Activated CD8-positive, alpha-beta memory T cell treated with anti-CD3 and anti-CD28 coated beads for 36 hours (primary cell): ENCODE measurements around the gene GOLT1A. TPM values are rescaled to one million over a fixed set of nuclear protein-coding genes. Genes with fewer than 3 reads are reported as not detected.

ENCODE experiments used
- CTCF ChIA-PET: fragments of 350-600 bp; sonication (Branson Sonifier 250); formaldehyde crosslinking; loops from one replicate; lab custom pipeline; 2021; ENCODE audit warnings: antibody characterized with exemption; lab: Charles Lee
- POLR2A ChIA-PET: fragments of 350-600 bp; sonication (Branson Sonifier 250); formaldehyde crosslinking; loops from one replicate; lab custom pipeline; 2021; ENCODE audit warnings: antibody characterized with exemption; lab: Charles Lee
- total RNA-seq, 2 experiments: library from RNA; stranded (reverse); gene quantifications; one replicate each; pipeline ENCODE4 v1.2.3, GENCODE V29; 2021

GOLT1A gene
- total RNA-seq, 2 experiments from 2014 or later: not detected

- ChIA-PET POLR2A (no interaction called here), CTCF (interaction anchor here (1.2 kb wide), 1 partner anchor 12 kb away, joined by 5 read pairs; no protein-coding TSS in a partner anchor)
These were observed 38.8 kb downstream of the GOLT1A start for GRCh38 chr1:204174958-204175357.

GRCh38 chr1:204172404-204173029, 41.3 kb downstream of the GOLT1A start:
- ChIA-PET CTCF (interaction anchor here (0.6 kb wide), 1 partner anchor 9 kb away, joined by 3 read pairs; no protein-coding TSS in a partner anchor), POLR2A (no interaction called here)

- ChIA-PET POLR2A (no interaction called here), CTCF (interaction anchor here (0.6 kb wide), 1 partner anchor 8 kb away, joined by 3 read pairs; no protein-coding TSS in a partner anchor)
These were observed 42.0 kb downstream of the GOLT1A start for GRCh38 chr1:204171751-204172178.

DNA sequence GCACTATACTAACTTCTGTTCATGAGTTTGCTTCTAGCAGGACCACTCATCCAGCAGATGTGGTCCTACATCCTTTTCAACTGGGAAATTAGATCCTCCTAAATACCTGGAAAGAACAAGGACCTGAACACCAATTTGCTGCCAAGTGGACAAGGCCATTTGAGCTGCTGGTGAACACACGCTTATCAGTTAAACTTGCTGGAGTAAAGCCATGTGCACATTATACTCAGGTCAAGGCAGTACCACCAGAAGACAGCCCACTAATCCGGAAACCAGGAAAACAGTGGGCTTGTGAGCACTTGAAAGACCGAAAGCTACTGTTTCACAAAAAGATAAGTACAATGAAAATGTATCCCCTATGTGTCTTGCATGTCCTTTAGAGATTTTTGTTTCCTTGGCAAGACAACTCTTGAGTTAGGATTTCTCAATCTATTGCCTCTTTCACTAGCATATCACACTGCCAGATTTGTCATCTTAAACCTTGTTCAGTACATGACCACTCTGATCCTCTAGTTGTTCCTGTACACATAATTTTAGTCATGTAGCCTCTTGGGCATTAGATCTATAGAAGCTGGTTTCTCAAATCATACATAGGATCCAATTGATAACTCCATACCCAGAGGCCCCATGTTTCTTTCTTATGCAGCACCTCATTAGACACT, 43.2 kb downstream of the GOLT1A start:
- CTCF ChIA-PET: interaction anchor here (0.6 to 1.1 kb wide), 2 partner anchors 38 to 251 kb away, joined by 3 read pairs; no protein-coding TSS in a partner anchor

DNA sequence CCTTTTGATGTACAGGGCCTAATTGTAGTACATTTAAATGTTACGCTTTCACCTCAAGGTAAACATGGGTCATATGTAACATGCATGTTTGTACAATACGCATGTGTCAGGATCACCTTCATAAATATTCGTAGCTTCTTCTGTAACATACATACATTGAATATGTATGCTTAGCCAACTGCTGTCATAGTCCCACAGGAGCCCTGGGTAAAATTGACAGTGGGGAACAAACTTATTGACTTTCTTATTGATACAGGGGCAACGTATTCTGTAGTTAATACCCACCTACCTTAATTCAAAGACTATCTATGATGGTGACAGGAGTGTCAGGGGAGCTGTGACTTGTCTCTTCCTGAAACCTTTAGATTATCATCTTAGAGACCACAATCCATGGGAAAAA, 43.9 kb downstream of the GOLT1A start:
- ChIA-PET CTCF (interaction anchor here (0.5 to 1.1 kb wide), 4 partner anchors 39 to 252 kb away, joined by 3 read pairs; no protein-coding TSS in a partner anchor), POLR2A (no interaction called here)

More for the DNA sequence above, 43.2 kb downstream of the GOLT1A start:
- POLR2A ChIA-PET: no interaction called here

- CTCF ChIA-PET: interaction anchor here (0.8 to 1.7 kb wide), 2 partner anchors 16 to 196 kb away, joined by 3 to 5 read pairs; no protein-coding TSS in a partner anchor
- POLR2A ChIA-PET: no interaction called here
These were observed 46.1 kb downstream of the GOLT1A start for GRCh38 chr1:204167730-204168129.

DNA sequence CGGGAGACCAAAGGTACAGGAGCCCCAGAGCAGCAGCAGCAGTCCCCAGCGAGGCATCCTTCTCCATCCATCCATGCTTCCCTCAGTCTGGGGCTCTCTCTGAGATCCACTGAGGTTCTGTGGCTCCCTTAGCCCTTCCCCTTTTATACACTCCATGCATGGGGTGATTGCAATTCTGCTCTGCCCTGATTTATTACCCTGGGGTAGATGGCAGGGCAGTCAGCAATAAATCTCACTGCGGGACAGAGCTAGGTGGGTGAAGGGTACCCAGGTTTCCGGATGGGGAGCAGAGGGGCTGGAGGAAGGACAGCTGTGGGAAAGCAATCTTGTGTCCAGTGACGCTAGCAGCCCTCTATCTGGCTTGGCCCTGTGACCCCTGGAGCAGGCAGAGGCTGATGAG, 47.6 kb downstream of the GOLT1A start, which contains the start of gene REN:
REN (minus strand) TSS at position 119 of the 400 bp plus-strand sequence; CDS start at position 75, 44 bp downstream.
- ChIA-PET POLR2A (no interaction called here), CTCF (interaction anchor here (1.3 to 2.9 kb wide), 3 partner anchors 41 to 265 kb away, joined by 3 to 9 read pairs (median 3); no protein-coding TSS in a partner anchor)

DNA sequence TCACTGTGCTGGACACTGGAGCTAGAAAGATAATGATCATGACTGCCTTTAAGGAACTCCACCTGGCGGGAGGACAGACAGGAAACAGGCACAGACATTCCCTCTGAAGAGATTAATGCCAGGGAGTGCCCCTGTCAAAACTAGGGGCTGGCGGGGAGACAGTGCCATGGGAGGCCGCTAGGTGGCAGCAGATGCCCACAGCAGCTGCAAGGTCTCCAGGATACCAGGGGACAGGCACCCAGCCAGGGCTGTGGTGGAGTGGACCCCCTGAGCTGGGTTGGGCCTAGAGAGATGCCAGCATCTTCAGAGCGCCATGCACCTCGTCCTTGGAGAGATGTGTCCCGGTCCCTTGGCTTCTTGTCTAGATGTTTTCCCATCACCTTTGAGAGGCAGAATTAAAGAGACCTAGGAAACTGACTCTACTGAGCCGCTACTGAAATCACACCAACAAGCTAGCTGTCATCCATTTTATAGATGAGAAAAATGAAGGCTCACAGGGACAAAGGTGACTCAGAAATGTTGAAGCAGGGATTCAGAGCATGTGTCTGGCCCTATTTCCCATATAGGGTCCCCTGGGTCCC, 51.2 kb downstream of the GOLT1A start:
- CTCF ChIA-PET: interaction anchor here (0.6 to 2.6 kb wide), 22 partner anchors 13 to 284 kb away, joined by 3 to 16 read pairs (median 4); no protein-coding TSS in a partner anchor
- POLR2A ChIA-PET: no interaction called here

DNA sequence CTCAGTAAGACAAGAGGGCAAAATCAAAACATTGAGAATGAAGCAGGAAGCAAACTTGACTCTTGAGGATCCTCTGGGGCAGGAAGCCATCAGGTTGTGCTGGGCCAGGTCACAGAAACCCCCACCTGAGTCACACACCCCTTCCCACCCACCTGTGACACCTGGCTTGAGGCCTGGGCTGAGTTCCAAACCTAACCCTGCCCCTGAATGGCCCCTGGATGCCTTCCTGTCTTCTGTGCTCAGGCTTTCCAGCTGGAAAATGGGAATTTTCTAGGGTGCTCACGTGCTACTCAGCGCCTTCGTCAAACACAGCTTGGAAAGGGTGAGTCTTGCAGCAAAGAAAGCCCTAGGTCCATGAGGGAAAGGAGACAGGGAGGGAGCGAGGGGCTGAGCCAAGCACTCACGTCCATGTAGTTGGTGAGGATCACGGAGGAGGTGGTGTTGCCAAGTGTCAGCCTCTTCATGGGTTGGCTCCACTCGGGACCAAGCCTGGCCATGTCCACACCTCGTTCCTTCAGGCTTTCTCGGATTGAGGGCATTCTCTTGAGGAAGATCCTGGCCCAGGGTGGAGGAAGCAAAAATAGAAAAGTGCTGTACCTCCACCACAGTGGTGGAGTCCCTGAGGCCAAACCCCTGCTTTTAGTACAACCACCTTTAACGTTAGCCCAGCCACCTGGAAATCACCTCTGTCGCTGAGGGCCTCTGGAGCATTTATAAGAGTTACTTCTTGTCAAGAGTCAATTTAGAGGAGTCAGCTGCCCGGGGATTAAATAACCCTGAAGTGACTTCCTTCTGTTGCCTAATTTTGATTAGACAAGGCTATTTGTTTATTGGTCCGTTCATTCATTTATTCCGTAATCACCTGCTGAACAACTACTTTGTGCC, 51.9 kb downstream of the GOLT1A start:
- ChIA-PET CTCF (interaction anchor here (0.9 to 2.6 kb wide), 16 partner anchors 14 to 285 kb away, joined by 3 to 16 read pairs (median 4); no protein-coding TSS in a partner anchor), POLR2A (no interaction called here)

DNA sequence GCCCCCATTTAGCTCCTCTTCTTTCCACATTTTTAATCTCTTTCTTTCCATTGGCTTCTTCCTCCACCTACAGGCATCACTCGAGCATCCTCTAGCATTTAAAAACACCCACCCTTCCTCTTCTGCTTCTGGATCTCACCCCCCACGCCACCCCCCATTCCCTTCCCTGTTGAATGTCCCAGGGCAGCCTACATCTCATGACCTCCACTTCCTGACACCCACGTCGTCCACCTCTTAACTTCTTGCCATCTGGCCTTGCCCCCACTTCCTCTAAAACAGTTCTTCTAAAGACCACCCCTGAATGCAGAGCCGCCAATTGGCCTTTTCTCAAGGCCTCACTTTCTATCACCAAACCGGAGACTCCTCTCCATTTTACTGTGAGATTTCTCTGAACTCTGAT, 55.8 kb downstream of the GOLT1A start:
- CTCF ChIA-PET: interaction anchor here (3.0 kb wide), 1 partner anchor 206 kb away, joined by 10 read pairs; no protein-coding TSS in a partner anchor
- POLR2A ChIA-PET: no interaction called here

DNA sequence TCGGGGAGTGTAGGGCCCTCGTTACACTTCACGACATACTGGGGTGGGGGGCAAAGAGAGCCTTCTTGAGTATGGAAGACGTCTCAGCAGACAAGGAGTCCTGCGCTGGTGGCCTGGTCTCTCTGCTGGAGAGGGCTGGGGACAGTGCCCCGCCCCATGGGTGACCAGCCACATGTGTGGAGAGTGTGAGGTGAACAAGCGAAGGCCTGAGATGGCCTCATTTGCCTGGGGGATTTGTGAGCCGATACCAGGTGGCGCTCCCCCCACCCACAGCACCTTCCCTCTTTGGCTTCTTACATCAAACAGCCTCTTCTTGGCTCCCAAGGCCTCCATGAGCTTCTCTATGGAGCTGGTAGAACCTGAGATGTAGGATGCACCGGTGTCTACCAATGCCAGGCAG, 57.9 kb downstream of the GOLT1A start:
- CTCF ChIA-PET: interaction anchor here (1.0 to 1.3 kb wide), 2 partner anchors 27 to 348 kb away, joined by 3 read pairs; no protein-coding TSS in a partner anchor
- POLR2A ChIA-PET: no interaction called here

GRCh38 chr1:204154568-204155255, 59.1 kb downstream of the GOLT1A start:
- ChIA-PET CTCF (interaction anchor here (1.0 to 1.3 kb wide), 2 partner anchors 25 to 349 kb away, joined by 3 read pairs; no protein-coding TSS in a partner anchor), POLR2A (no interaction called here)

DNA sequence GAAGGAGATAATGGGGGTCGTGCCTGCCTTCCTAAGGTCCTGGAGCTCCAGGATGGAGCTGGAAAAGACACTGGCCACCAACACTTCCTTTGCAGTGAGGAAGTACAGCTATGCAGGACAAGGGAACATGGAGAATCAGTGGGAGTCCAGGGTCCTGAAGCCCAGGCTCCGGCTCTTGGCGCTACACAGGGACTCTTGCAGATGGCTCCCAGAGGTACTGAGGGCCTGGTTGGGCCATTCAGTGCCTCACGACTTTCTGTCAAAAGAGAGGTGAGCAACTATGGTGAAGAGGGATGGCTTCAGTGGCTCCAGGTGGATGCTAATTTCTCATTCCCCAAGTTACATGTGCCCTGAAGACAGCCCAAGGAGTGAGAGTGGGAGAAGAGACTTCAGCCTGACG, 60.1 kb downstream of the GOLT1A start:
- ChIA-PET POLR2A (no interaction called here), CTCF (no interaction called here)

DNA sequence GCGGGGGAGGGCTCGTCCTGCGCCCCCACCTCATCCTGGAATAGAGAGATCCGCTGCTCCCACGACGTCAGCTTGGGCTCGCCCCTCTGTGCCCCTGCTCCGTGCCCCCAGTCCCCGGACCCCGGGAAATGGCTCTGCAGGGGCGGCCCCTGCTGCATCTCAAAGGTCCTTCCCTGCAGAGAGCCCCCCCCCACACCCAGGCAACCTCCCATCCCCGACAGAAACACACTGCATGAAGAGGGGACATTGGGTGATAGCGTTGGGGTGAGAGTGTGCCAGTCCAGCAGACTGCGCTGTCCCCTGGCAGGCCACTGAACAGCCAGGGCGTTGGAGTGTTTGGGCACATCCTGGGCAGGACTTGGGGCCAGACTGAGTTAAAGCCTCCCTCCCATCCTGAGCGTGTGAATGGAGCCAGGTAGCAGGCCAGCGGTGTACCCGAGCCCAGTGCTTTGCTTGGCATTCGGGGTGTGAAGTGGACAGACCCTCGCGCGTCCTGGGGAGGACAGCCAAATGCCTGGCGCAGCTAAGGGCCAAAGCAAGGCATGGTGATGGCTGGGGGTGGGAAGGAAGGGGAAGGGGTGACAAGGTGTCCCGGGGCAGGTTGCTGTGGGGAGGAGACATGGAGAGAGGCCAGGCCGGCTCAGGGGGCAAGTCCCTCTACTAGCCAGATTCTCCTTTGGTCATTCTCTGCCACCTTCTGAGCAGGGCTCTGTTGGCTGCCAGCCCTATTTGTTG, 61.3 kb downstream of the GOLT1A start:
- CTCF ChIA-PET: interaction anchor here (2.1 kb wide), 1 partner anchor 23 kb away, joined by 8 read pairs; no protein-coding TSS in a partner anchor
- POLR2A ChIA-PET: interaction anchor here (0.6 kb wide), 2 partner anchors 491 to 526 kb away, joined by 3 to 4 read pairs; no protein-coding TSS in a partner anchor

DNA sequence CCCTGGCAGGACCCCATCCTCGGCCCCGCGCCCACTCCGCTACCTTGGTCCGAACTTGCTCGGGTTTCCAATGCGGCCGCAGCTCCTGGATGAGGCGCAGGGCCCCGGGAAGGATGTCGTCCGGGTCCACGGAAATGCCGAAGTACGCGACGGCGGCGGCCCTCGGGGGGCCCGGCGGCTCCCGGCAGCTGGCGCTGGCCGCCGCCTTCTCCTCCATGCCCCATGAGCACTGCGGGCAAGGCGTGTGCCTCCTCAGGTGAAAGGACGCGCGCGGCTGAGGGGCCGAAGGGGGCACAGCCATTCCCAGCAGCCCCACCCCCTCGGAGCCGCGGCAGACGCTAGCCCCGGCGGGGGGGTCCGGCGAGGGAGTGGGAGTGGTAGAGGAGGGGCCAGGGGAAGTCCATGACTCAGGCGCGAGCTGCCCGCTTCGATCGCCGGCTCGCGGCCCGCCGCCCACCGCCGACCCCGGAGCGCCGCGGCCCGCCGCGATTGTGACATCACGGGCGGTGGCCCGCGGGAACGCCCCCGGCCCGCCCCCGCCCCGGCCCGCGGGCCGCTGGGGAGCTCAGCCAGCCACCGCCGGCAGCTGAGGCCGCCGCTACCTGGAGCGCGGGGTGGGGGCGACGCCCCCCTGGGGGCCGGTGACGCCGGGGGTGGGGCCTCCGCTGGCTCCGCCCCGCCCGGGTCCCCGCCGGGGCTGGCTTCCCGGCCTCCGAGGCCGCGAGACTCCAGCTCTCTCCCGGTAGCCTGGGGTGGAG, 62.1 kb downstream of the GOLT1A start, which contains the start of gene ETNK2:
ETNK2 (minus strand) TSS at position 493 of the 758 bp plus-strand sequence; CDS start at position 301, 192 bp downstream.
- ChIA-PET CTCF (interaction anchor here (2.1 kb wide), 1 partner anchor 22 kb away, joined by 8 read pairs; no protein-coding TSS in a partner anchor), POLR2A (interaction anchor here (0.6 kb wide), 2 partner anchors 491 to 526 kb away, joined by 3 to 4 read pairs; no protein-coding TSS in a partner anchor)
